GM18868 (cell line): ENCODE results near the gene ENPEP.

ENCODE experiments used
- ATAC-seq: cut with Tn5 transposase; IDR thresholded peaks from one replicate; pipeline ENCODE4 v1.9.1; 2021; ENCODE audit warnings: mild to moderate bottlenecking, moderate library complexity; ENCODE audit not compliant: unreplicated experiment

Gene ENPEP

GRCh38 chr4:110597582-110597981 lies 121.6 kb downstream of the ENPEP start:
- no peak for ATAC-seq

GRCh38 chr4:110602061-110602460 lies 126.1 kb downstream of the ENPEP start:
- ATAC-seq: no peak

DNA sequence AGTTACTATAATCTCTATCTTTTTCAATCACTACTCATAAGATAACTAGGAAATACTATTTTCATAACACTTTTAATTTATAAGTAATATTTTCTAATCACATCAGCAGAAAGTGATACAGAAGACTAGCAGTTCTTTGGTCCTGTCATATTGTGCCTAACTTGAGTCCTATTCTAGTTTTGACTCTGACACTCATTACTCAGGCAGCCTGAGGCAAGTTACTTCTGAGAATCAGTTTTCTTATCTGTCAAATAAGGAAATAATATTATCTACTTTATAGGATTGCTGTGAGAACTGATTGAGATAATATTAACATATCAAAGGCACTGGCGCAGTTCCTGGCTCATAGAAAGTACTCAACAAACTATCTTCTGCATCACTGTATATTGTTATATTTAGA lies 129.1 kb downstream of the ENPEP start:
- ATAC-seq: no peak

GRCh38 chr4:110609044-110609750 lies 133.2 kb downstream of the ENPEP start:
- no peak for ATAC-seq

- ATAC-seq: no peak
These were observed 134.6 kb downstream of the ENPEP start for GRCh38 chr4:110610620-110610939.

DNA sequence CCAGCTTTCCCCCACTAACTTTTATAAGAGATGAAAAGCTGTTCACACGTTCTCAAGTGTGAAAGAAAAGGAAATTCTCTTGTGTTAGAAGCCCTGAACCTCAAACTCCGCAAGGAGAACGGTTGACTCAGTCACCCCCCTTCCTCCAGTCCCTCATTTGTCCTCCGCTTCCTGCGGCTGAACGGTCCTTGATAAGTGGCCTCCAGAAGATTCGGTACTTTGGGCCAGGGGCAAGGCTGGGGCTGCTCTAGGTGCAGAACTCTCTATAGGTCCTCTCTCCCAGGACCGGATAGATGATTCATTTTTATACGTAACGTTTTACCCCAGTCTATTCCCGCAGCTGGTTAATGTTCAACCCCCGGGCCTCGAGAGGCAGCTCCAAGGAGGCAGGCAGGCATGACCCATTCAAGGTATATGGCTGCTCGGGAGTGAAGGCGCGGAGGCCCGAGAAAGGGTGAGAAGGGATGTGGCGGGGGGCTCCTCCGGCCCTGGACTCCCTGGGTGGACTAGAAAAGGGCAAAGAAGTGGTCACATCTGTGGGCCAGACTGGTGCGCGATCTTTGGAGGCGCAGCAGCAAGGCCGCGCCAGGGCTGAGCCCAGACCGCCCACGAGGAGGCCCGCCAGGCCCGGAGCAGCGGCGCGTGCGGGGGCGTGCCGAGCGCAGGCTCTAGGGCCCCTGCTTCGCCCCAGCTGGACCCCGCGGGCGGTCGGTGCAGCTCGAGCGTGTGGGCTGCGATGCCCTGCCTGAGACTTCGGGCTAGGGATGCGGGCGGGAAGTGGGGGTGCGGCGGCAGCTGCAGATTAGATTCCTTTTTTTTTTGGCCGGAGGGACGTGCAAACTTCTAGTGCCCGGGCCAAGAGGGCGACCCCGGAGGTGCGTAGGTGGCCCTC lies 135.2 kb downstream of the ENPEP start:
- no peak for ATAC-seq

DNA sequence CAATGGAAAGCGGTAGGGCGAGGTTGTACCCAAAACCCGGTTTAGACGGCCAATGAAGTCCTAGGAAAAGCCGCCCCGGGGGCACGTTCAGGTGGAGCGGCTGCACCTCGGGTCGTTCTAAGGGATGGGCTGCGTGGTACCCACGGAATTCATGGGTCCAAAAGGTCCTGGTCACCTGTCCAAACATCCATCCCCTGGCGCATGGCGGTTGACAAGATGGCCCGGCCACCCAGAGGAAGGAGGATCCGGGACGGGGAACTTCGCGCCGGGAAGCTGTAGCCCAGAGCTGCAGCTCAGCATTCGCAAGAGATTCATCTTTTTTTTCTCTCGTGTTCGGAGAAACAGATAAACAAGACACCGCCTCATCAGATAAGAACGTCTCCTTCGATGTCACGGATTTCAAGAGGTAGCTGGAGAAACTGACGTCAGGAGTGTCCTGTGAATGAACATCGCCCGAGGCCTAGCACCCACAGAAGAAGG lies 136.1 kb downstream of the ENPEP start:
- no peak for ATAC-seq

GRCh38 chr4:110612631-110613269 lies 136.8 kb downstream of the ENPEP start:
- ATAC-seq: no peak

- no peak for ATAC-seq
These were observed 137.8 kb downstream of the ENPEP start for GRCh38 chr4:110613745-110614144.

- no peak for ATAC-seq
These were observed 138.4 kb downstream of the ENPEP start for GRCh38 chr4:110614173-110614963.
